ENCODE measurements around the gene P3H3.

DNA sequence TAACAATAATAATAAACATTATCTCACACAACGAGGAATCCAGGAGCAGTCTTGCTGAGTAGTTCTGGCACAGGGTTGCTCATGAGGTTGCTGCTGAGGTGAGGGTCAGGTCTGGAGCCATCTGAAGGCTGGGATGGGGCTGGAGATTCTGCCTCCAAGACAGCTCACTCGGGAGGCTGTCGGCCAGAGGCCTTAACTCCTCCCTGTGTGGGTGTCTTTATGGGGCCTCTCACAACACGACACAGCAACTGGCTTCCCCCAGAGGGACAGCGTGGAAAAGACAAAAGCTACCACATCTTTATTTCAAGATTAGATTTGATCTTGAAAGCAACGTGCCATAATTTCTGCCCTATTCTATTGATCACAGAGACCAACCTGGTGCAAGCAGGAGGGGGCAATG is 46.1 kb upstream of the P3H3 start:
- TF ChIP-seq POLR2AphosphoS5 (IDR thresholded peaks at IDR 0.05) (no peak), POLR2A (IDR thresholded peaks at IDR 0.05) (no peak), EP300 (IDR thresholded peaks at IDR 0.05) (no peak)
- TF ChIP-seq, protein P1, sequence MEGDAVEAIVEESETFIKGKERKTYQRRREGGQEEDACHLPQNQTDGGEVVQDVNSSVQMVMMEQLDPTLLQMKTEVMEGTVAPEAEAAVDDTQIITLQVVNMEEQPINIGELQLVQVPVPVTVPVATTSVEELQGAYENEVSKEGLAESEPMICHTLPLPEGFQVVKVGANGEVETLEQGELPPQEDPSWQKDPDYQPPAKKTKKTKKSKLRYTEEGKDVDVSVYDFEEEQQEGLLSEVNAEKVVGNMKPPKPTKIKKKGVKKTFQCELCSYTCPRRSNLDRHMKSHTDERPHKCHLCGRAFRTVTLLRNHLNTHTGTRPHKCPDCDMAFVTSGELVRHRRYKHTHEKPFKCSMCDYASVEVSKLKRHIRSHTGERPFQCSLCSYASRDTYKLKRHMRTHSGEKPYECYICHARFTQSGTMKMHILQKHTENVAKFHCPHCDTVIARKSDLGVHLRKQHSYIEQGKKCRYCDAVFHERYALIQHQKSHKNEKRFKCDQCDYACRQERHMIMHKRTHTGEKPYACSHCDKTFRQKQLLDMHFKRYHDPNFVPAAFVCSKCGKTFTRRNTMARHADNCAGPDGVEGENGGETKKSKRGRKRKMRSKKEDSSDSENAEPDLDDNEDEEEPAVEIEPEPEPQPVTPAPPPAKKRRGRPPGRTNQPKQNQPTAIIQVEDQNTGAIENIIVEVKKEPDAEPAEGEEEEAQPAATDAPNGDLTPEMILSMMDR (IDR thresholded peaks at IDR 0.05): no peak
